Measurements from ENCODE around the gene ATG9B.

Gene ATG9B

DNA sequence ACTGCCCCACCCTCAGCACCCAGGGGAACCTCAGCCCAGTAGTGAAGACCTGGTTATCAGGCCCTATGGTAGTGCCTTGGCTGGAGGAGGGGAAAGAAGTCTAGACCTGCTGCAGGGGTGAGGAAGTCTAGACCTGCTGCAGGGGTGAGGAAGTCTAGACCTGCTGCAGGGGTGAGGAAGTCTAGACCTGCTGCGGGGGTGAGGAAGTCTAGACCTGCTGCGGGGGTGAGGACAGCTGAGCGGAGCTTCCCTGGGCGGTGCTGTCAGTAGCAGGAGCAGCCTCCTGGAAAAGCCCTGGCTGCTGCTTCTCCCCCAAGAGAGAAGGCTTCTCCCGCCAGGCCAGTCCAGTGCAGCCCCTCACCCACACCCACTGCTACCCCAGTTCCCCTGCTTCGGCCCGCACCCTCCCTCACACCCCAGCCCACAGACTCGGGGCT lies 27.2 kb downstream of the ATG9B start (continued):
- TF ChIP-seq, protein P1, sequence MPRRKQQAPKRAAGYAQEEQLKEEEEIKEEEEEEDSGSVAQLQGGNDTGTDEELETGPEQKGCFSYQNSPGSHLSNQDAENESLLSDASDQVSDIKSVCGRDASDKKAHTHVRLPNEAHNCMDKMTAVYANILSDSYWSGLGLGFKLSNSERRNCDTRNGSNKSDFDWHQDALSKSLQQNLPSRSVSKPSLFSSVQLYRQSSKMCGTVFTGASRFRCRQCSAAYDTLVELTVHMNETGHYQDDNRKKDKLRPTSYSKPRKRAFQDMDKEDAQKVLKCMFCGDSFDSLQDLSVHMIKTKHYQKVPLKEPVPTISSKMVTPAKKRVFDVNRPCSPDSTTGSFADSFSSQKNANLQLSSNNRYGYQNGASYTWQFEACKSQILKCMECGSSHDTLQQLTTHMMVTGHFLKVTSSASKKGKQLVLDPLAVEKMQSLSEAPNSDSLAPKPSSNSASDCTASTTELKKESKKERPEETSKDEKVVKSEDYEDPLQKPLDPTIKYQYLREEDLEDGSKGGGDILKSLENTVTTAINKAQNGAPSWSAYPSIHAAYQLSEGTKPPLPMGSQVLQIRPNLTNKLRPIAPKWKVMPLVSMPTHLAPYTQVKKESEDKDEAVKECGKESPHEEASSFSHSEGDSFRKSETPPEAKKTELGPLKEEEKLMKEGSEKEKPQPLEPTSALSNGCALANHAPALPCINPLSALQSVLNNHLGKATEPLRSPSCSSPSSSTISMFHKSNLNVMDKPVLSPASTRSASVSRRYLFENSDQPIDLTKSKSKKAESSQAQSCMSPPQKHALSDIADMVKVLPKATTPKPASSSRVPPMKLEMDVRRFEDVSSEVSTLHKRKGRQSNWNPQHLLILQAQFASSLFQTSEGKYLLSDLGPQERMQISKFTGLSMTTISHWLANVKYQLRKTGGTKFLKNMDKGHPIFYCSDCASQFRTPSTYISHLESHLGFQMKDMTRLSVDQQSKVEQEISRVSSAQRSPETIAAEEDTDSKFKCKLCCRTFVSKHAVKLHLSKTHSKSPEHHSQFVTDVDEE (CRISPR knock-in tag; IDR thresholded peaks at IDR 0.05): no peak
- TF ChIP-seq CSDC2 (CRISPR knock-in tag; IDR thresholded peaks at IDR 0.05): no peak

DNA sequence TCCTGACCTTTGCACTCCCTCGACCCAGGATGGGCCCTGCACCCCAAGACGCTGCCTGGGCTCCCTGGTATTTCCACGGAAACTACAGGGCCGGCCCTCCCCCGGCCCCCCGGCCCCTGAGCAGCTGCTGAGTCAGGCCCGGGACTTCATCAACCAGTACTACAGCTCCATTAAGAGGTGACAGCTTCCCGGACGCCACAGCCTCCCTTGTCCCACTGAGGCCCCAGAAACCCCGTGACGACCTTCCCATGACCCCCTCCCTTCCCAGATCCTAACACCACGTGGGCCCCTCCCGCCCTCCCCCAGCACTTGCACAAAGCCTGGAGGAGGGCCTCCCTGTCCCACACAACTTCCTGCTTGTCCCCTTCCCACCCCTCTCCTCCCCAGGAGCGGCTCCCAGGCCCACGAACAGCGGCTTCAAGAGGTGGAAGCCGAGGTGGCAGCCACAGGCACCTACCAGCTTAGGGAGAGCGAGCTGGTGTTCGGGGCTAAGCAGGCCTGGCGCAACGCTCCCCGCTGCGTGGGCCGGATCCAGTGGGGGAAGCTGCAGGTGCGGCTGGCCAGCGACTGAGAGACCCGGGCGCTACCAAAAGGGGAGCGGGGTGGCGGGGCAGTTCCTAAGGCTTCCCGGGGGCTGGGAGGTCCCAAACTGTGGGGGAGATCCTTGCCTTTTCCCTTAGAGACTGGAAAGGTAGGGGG lies 27.8 kb downstream of the ATG9B start:
- ATAC-seq: no peak
- TF ChIP-seq ZNF565 (CRISPR knock-in tag; conservative IDR thresholded peaks at IDR 0.05; ENCODE audit: low read depth): no peak
- TF ChIP-seq PPARA (CRISPR knock-in tag; IDR thresholded peaks at IDR 0.05; ENCODE audit: borderline replicate concordance): no peak
- TF ChIP-seq, protein P2, sequence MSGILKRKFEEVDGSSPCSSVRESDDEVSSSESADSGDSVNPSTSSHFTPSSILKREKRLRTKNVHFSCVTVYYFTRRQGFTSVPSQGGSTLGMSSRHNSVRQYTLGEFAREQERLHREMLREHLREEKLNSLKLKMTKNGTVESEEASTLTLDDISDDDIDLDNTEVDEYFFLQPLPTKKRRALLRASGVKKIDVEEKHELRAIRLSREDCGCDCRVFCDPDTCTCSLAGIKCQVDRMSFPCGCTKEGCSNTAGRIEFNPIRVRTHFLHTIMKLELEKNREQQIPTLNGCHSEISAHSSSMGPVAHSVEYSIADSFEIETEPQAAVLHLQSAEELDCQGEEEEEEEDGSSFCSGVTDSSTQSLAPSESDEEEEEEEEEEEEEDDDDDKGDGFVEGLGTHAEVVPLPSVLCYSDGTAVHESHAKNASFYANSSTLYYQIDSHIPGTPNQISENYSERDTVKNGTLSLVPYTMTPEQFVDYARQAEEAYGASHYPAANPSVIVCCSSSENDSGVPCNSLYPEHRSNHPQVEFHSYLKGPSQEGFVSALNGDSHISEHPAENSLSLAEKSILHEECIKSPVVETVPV (CRISPR knock-in tag; IDR thresholded peaks at IDR 0.05): no peak
- no peak for TF ChIP-seq SNAI2 (CRISPR knock-in tag; IDR thresholded peaks at IDR 0.05)
- TF ChIP-seq ZC3H10 (CRISPR knock-in tag; IDR thresholded peaks at IDR 0.05): no peak
- TF ChIP-seq, protein P1 (CRISPR knock-in tag; IDR thresholded peaks at IDR 0.05): no peak
- no peak for TF ChIP-seq ZFP30 (CRISPR knock-in tag; IDR thresholded peaks at IDR 0.05)
- TF ChIP-seq, protein P3, sequence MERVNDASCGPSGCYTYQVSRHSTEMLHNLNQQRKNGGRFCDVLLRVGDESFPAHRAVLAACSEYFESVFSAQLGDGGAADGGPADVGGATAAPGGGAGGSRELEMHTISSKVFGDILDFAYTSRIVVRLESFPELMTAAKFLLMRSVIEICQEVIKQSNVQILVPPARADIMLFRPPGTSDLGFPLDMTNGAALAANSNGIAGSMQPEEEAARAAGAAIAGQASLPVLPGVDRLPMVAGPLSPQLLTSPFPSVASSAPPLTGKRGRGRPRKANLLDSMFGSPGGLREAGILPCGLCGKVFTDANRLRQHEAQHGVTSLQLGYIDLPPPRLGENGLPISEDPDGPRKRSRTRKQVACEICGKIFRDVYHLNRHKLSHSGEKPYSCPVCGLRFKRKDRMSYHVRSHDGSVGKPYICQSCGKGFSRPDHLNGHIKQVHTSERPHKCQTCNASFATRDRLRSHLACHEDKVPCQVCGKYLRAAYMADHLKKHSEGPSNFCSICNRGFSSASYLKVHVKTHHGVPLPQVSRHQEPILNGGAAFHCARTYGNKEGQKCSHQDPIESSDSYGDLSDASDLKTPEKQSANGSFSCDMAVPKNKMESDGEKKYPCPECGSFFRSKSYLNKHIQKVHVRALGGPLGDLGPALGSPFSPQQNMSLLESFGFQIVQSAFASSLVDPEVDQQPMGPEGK (CRISPR knock-in tag; IDR thresholded peaks at IDR 0.05; ENCODE audit: borderline replicate concordance): no peak

DNA sequence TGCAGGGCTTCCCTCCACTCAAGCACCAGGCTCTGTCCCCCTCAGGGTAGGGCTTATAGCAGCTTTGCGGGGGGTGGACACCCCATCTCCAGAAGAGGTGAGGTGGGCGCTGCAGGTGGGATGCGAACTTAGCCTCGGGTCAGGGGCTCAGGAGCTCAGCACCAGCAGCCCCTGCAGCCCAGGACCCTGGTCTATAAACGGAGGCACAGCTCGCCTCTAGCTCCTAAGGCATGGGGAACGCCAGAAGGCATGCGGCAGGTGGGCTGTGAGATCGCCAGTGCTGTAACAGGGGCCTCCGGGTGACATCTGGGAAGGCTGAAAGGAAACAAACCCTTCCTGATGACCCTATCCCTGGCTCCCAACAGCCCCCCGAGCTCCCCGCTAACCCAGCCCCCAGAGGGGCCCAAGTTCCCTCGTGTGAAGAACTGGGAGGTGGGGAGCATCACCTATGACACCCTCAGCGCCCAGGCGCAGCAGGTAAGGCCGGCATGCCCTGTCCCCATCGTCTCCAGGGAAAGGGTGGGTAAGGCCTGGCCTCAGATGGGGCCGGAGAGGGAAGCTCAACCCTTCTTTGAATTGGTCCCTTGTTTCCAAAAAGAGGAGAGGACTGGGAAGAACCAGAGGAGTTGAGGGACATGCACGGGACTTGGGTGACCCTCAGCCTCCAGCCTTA lies 29.3 kb downstream of the ATG9B start:
- ATAC-seq: no peak
- no peak for TF ChIP-seq SNAI2 (CRISPR knock-in tag; IDR thresholded peaks at IDR 0.05)
- TF ChIP-seq TCF4 (CRISPR knock-in tag; IDR thresholded peaks at IDR 0.05; ENCODE audit: borderline replicate concordance): no peak
- TF ChIP-seq ZFP3 (CRISPR knock-in tag; IDR thresholded peaks at IDR 0.05): no peak
- TF ChIP-seq, protein P3 (CRISPR knock-in tag; IDR thresholded peaks at IDR 0.05; ENCODE audit: borderline replicate concordance): no peak
- TF ChIP-seq ZNF8 (CRISPR knock-in tag; IDR thresholded peaks at IDR 0.05): no peak
- TF ChIP-seq, protein P4, sequence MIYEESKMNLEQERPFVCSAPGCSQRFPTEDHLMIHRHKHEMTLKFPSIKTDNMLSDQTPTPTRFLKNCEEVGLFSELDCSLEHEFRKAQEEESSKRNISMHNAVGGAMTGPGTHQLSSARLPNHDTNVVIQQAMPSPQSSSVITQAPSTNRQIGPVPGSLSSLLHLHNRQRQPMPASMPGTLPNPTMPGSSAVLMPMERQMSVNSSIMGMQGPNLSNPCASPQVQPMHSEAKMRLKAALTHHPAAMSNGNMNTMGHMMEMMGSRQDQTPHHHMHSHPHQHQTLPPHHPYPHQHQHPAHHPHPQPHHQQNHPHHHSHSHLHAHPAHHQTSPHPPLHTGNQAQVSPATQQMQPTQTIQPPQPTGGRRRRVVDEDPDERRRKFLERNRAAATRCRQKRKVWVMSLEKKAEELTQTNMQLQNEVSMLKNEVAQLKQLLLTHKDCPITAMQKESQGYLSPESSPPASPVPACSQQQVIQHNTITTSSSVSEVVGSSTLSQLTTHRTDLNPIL (CRISPR knock-in tag; IDR thresholded peaks at IDR 0.05; ENCODE audit: low read depth): no peak
- no peak for TF ChIP-seq PPARA (CRISPR knock-in tag; IDR thresholded peaks at IDR 0.05; ENCODE audit: borderline replicate concordance)
- TF ChIP-seq ZC3H10 (CRISPR knock-in tag; IDR thresholded peaks at IDR 0.05): no peak
- no peak for TF ChIP-seq ARNTL (CRISPR knock-in tag; IDR thresholded peaks at IDR 0.05; ENCODE audit: borderline replicate concordance, low read depth)
- TF ChIP-seq, protein P2 (CRISPR knock-in tag; IDR thresholded peaks at IDR 0.05): no peak
- TF ChIP-seq GLIS3 (CRISPR knock-in tag; IDR thresholded peaks at IDR 0.05): no peak
- no peak for TF ChIP-seq BACH2 (CRISPR knock-in tag; IDR thresholded peaks at IDR 0.05; ENCODE audit: borderline replicate concordance)
- no peak for TF ChIP-seq ZNF565 (CRISPR knock-in tag; conservative IDR thresholded peaks at IDR 0.05; ENCODE audit: low read depth)
- TF ChIP-seq CSDC2 (CRISPR knock-in tag; IDR thresholded peaks at IDR 0.05): no peak

Measured in SK-N-SH treated with all-trans-retinoic acid at 6 μM for 48 hours (cell line).